ENCODE data around the gene SMIM44. TPM values are rescaled to one million over a fixed set of nuclear protein-coding genes. Genes with fewer than 3 reads are reported as not detected.

Gene SMIM44
- polyA plus RNA-seq, 6 donors from 2014 or later = not detected

DNA sequence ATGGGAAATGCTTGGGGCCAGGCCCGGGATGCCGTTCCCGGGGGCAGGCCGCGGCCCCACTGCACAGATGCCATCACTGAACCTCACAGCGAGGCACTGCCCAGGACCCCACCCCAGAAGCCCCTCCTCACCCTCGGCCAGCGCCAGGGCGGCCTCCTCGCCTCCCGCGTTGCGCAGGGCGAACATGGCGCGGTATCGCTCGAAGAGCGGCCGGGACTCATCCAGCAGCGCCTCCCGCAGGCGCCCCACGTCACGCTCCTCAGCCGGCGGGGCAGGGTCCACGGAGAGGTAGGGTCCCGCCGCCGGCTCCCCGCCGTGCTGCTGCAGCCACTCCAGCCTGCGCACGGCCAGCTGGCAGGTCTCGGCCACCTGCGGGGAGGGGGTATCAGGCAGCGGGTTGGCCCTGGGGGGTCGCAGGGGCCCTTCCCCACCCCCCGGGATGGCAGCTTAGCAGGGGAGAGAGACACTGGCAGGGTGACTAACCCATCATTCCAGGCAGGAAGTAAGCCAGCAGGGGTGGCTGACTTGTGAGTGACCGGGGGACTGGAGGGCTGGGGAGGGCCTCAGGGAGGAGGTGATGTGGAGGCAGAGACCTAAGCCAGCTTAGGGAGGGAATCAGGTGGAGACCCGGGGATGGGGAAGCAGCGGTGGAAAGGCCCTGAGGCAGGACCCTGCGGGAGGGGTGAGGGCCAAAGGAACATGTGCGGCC, 9.0 kb upstream of the SMIM44 start:
- DNase-seq (no peak), ATAC-seq (ENCODE audit: low read depth in 2 of 2) (no peak)
- H3K27ac Mint-ChIP-seq = peak overlapping the region in 1 of 6 donors; percentile 72
- no peaks in the 10 kb centered on the region for H3K27me3 Mint-ChIP-seq
- H3K36me3 Mint-ChIP-seq = peaks cover 0 to 6% of the 10 kb centered on the region in 2 donors
- H3K9me3 Mint-ChIP-seq = no peaks in the 10 kb centered on the region
- peaks cover 0 to 6% (median 4%) of the 10 kb centered on the region in 3 donors for H3K4me1 Mint-ChIP-seq
- no peak overlapping the region for H3K4me3 Mint-ChIP-seq

DNA sequence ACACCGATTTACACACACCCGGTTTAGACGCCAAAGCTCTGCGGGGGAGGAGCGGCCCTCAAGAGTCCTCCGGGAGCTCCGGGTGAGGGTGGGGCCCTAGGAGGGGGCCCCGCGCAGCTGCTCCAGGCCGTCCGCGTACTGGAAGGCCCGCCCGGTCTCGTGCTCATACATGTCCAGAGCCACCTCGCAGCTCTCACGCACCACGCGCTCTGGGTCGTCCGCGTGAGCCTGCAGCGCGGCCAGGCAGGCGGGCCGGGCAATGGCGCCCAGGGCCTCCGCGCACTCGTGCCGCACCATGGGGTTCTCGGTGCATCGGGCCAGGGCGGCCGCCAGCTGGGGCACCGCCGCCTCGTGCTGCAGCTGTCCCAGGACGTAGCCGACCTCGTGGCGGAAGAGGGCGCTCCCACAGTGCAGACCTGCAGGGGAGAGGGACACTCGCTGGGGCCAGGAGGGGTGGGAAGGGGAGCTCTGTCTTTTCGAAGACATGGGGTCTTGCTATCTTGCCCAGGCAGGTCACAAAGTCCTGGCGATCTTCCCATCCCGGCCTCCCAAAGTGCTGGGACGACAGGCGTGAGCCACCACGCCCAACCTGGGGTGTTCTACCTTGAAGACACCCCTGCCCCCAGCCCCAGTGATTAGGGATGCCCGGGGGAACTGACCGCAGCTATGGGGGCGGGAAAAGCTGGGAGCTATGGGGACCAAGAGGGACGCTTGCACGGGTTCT, 8.3 kb upstream of the SMIM44 start:
- Mint-ChIP-seq H3K36me3 (peaks cover 0 to 6% of the 10 kb centered on the region in 2 donors), H3K4me3 (peak overlapping the region in 1 of 8 donors; percentile 42)
- no peak for ATAC-seq (ENCODE audit: low read depth in 2 of 2)

DNA sequence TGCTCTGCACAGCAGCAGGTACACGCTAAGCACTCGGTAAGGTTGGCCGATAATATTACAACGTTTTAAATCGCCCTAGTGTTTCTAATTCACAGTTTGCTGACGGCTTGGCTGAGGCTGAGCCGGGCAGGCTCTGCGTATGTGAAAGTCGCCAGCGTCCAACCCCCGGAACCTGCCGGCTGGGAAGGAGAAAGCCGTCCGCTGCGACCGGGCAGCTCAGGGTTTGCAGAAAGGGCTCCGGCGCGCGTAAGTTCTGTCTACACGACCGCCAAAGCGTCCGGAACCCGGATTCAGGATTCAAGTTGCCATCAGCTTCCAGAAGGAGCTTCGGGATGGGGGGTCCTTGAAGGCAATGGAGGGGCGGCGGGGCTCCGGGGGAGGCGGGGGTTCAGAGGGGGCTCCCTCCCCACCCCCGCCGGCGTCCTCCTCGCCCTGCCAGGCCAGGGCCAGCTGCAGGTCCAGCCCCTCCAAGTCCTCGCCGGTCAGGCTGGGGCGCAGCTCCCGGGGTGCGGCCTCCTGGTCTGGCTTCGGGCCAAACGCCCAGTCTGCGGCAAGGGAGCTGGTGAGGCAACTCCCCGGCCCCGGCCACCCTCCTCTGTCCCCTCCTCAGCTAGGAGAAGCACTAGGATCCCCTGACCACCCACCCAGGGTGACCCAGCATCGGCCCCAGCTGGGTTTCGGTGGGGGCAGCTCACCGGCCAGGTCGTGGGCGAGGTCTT, 575 bp downstream of the SMIM44 start:
- no peak overlapping the region for H3K27ac Mint-ChIP-seq

More for the DNA sequence above, 8.3 kb upstream of the SMIM44 start:
- no peaks in the 10 kb centered on the region for H3K9me3 Mint-ChIP-seq
- no peak for DNase-seq
- H3K27ac Mint-ChIP-seq = no peak overlapping the region
- peaks cover 0 to 4% (median 2%) of the 10 kb centered on the region in 3 donors for H3K4me1 Mint-ChIP-seq
- no peaks in the 10 kb centered on the region for H3K27me3 Mint-ChIP-seq

DNA sequence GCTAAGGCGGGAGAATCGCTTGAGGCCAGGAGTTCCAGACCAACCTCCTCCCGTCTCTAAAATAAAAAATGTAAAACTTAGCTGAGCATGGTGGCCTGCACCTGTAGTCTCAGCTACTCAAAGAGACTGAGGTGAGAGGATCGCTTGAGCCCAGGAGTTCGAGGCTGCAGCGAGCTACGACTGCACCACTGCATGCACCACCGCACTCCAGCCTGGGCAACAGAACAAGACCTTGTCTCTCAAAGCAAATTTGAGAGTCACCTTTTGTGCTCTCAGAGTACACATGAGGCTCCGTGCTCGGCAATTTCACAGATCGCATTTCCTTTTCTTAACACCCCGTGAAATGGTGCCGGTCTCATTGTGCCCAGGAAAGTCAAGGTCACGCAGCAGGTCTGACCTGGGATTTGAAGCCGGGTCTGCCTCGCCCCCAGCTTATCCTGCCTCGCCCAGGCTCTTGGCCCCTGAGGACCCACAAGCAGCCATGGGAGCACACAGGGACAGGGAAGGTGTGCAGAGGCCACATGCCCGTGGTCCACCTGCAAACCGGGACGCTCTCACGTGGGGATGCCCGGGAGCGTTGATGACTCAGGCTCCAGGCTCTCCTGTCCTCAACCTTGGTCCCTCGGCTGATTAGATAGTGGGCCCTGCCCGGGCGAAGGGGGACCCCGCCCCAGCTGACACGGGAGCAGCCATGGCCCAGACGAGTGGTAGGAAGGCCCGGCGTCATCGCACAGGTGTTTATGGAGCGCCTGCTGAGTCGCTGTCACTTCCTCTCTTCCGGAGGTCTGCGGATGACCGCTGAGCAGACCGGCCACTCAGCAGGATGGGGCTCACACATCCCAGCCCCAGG, 1.8 kb downstream of the SMIM44 start:
- peaks cover 24 to 30% (median 26%) of the 10 kb centered on the region in 3 donors for H3K4me1 Mint-ChIP-seq
- H3K27ac Mint-ChIP-seq = no peak overlapping the region
- peaks cover 0 to 18% (median 14%) of the 10 kb centered on the region in 3 donors for H3K27me3 Mint-ChIP-seq
- peak overlapping the region in 1 of 8 donors; percentile 60 for H3K4me3 Mint-ChIP-seq
- peaks cover 0 to 9% of the 10 kb centered on the region in 2 donors for H3K36me3 Mint-ChIP-seq
- H3K9me3 Mint-ChIP-seq = peaks cover 0 to 5% (median 0%) of the 10 kb centered on the region in 7 donors
- DNase-seq = no peak
- ATAC-seq (ENCODE audit: low read depth in 2 of 2) = no peak

More for the DNA sequence above, 575 bp downstream of the SMIM44 start:
- peaks cover 24 to 30% (median 26%) of the 10 kb centered on the region in 3 donors for H3K4me1 Mint-ChIP-seq
- DNase-seq (no peak), ATAC-seq (ENCODE audit: low read depth in 2 of 2) (no peak)
- peaks cover 0 to 5% (median 0%) of the 10 kb centered on the region in 7 donors for H3K9me3 Mint-ChIP-seq
- peaks cover 0 to 9% of the 10 kb centered on the region in 2 donors for H3K36me3 Mint-ChIP-seq
- peaks cover 0 to 18% (median 14%) of the 10 kb centered on the region in 3 donors for H3K27me3 Mint-ChIP-seq
- peak overlapping the region in 1 of 8 donors; percentile 6 for H3K4me3 Mint-ChIP-seq

DNA sequence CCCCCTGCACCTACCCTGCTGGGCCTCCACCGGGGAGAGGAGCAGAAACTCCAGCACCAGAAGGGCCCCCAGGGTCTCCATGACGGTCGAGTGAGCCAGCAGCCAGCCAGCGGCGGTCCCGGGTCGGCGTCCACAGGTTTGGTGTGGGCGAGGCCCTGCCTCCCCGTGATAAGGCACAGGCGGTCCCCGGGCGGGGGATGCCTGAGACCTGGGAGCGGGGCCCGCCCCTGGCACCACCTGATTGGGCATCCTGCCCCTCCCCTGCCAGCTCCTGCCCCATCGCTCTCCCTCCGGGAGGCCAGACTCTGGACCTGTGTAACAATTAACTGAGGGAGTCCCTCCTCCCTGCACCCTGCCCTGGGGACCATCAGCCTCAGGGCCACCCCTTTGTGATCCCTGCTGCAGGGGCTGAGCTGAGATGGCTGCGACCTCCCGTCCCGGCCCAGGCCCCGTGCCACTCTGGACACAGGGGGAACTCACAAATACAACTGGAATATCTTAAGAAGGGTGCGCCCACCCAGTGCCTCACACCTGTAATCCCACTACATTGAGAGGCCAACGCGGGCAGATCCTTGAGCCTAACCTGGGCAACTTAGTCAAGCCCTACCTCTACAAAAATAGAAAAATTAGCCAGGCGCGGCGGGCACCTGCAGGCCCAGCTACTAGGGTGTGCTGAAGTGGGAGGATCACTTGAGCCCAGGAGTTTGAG, 2.7 kb downstream of the SMIM44 start, which contains the start of gene SMIM24:
Gene SMIM24, minus strand, starts transcription at position 143 of the 709 bp plus-strand sequence. Its CDS starts 62 bp downstream, at position 81.
- peaks cover 0 to 9% of the 10 kb centered on the region in 2 donors for H3K36me3 Mint-ChIP-seq
- peaks cover 24 to 30% (median 26%) of the 10 kb centered on the region in 3 donors for H3K4me1 Mint-ChIP-seq
- no peak for ATAC-seq (ENCODE audit: low read depth in 2 of 2)
- DNase-seq = no peak
- peaks cover 0 to 18% (median 14%) of the 10 kb centered on the region in 3 donors for H3K27me3 Mint-ChIP-seq
- H3K9me3 Mint-ChIP-seq = peaks cover 0 to 5% (median 0%) of the 10 kb centered on the region in 7 donors
- H3K4me3 Mint-ChIP-seq = peak within 1 kb of the TSS in 7 of 8 donors; percentile 2 to 70 (median 42)
- peak within 1 kb of the TSS in 3 of 6 donors; percentile 36 to 90 (median 54) for H3K27ac Mint-ChIP-seq

DNA sequence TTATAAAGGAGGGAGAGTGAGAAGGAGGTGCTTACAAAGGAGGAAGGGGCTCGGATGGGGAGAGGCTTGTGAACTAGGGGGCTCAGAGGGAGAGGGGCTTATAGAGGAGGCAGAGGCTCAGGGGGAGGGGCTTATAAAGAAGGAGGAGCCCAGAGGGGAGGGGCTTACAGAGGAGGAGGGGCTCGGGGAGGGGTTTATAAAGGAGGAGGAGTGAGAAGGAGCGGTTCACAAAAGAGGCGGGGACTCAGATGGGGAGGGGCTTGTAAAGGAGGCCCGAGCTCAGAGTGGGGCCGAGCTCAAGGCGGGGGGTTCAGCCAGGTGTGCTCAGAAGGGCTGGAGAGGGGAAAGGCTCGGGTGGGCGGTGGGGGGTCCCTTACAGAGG, 3.4 kb downstream of the SMIM44 start:
- DNase-seq (no peak), ATAC-seq (ENCODE audit: low read depth in 2 of 2) (peak; percentile 9 to 38)
- Mint-ChIP-seq H3K4me1 (peaks cover 24 to 26% (median 24%) of the 10 kb centered on the region in 3 donors), H3K27me3 (peaks cover 0 to 13% (median 10%) of the 10 kb centered on the region in 3 donors), H3K4me3 (peak overlapping the region in 4 of 8 donors; percentile 2 to 70 (median 48)), H3K36me3 (peaks cover 0 to 9% of the 10 kb centered on the region in 2 donors), H3K9me3 (peaks cover 0 to 5% (median 0%) of the 10 kb centered on the region in 7 donors), H3K27ac (peak overlapping the region in 2 of 6 donors; percentile 54 to 63)

DNA sequence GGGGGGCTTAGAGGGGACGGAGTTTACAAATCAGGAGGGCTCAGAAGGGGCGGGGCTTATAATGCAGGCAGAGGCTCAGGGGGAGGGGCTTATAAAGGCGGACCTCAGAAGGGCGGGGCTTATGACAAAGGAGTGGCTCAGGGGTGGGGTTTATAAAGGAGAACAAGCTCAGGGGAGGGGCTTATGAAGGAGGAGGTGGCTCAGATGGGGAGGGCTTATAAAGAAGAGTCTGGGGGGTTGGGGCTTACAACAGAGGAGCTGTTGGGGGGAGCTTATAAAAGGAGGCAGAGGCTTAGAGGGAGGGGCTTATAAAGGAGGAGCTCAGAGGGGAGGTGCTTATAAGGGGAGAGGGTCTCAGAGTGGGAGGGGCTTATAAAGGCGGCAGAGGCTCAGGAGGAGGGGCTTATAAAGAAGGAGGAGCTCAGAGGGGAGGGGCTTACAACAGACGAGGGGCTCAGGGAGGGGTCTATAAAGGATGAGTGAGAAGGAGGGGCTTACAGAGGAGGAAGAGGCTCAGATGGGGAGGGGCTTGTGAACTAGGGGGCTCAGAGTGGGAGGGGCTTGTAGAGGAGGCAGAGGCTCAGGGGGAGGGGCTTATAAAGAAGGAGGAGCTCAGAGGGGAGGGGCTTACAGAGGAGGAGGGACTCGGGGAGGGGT, 3.9 kb downstream of the SMIM44 start:
- H3K36me3 Mint-ChIP-seq = peaks cover 0 to 9% of the 10 kb centered on the region in 2 donors
- H3K4me1 Mint-ChIP-seq = peaks cover 22 to 24% (median 22%) of the 10 kb centered on the region in 3 donors
- ATAC-seq (ENCODE audit: low read depth in 2 of 2) = peak; percentile 88 to 89
- H3K9me3 Mint-ChIP-seq = peaks cover 0 to 5% (median 0%) of the 10 kb centered on the region in 7 donors
- peak; percentile 68 for DNase-seq
- peak overlapping the region in 2 of 6 donors; percentile 36 to 90 for H3K27ac Mint-ChIP-seq
- H3K27me3 Mint-ChIP-seq = peaks cover 0 to 10% (median 9%) of the 10 kb centered on the region in 3 donors
- peak overlapping the region; percentile 7 to 87 (median 75) for H3K4me3 Mint-ChIP-seq

DNA sequence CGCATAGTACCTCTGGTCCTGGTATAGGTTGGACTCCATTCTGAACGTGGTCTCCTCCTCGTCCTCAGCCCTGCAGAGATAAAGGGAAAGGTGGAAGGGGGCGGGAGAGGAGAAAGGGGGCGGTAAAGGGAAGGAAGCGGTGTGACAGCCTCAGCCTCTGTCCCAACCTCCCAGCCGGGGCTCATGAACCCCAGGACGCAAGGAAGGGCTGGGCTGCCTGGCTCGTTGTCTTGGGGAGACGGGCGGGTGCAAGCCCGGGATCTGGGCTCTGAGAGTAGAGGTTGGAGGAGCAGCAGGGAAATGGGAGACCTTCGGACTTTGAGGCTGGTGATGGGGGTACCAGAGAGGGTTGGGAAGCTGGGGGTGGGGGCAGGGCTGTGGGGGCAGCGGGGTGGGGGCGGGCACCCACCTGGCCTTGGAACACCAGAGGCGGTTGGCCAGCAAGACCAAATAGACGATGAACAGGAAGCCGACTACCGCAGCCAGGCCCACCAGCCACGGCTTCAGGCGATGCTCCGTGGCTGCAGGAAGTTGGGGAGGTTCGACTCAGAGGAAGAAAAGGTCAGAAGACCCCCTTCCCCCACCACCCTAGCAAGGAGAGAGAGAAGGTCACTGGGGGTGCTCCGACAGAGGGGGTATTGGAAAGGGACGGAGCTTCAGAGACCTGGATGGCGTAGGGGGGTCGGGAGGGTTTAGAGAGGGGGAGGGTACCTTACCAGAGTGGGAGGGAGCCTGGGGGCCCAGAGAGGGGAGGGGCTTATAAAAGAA, 4.6 kb downstream of the SMIM44 start:
- Mint-ChIP-seq H3K27me3 (peaks cover 0 to 10% (median 9%) of the 10 kb centered on the region in 3 donors), H3K36me3 (peaks cover 0 to 9% of the 10 kb centered on the region in 2 donors), H3K4me1 (peaks cover 22 to 24% (median 22%) of the 10 kb centered on the region in 3 donors), H3K9me3 (peaks cover 0 to 5% (median 0%) of the 10 kb centered on the region in 7 donors), H3K27ac (peak overlapping the region in 2 of 6 donors; percentile 44 to 90), H3K4me3 (peak overlapping the region; percentile 7 to 87 (median 82))
- DNase-seq = peak; percentile 19
- peak; percentile 4 to 16 for ATAC-seq (ENCODE audit: low read depth in 2 of 2)

DNA sequence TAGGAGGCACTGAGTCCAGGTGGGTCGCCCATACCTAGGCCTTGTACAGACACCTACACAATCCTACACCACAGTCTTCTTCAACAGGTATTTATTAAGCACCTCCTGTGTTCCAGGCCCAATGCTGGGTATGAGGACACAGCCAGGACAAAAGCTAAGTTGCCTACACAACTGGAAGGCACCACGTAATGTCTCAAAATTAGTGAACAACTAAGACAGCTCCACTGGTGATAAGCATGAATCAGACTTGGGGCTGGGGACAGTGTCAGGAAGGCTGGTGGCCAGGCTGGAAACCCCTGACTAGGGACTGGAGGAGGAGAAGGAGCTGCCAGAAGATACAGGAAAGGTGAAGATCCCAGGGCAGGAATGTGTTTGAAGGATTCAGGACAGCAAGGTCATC, 5.3 kb downstream of the SMIM44 start:
- no peak for ATAC-seq (ENCODE audit: low read depth in 2 of 2)
- H3K9me3 Mint-ChIP-seq = peaks cover 0 to 5% (median 0%) of the 10 kb centered on the region in 7 donors
- peaks cover 22 to 24% (median 22%) of the 10 kb centered on the region in 3 donors for H3K4me1 Mint-ChIP-seq
- H3K27ac Mint-ChIP-seq = peak overlapping the region in 3 of 6 donors; percentile 22 to 78 (median 44)
- peak overlapping the region in 5 of 8 donors; percentile 59 to 81 (median 70) for H3K4me3 Mint-ChIP-seq
- no peak for DNase-seq
- H3K27me3 Mint-ChIP-seq = peaks cover 0 to 10% (median 9%) of the 10 kb centered on the region in 3 donors
- H3K36me3 Mint-ChIP-seq = peaks cover 0 to 9% of the 10 kb centered on the region in 2 donors

DNA sequence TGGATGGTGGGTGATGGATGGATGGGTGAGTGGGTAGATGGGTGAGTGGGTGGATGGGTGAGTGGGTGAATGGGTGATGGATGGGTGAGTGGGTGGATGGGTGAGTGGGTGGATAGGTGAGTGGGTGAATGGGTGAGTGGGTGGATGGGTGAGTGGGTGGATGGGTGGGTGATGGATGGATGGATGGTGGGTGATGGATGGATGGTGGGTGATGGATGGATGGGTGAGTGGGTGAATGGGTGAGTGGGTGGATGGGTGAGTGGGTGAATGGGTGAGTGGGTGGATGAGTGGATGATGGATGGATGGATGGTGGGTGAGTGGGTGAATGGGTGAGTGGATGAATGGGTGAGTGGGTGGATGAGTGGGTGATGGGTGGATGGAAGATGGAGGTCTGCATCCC, 5.7 kb downstream of the SMIM44 start:
- Mint-ChIP-seq H3K27me3 (peaks cover 0 to 10% (median 9%) of the 10 kb centered on the region in 3 donors), H3K36me3 (peaks cover 0 to 9% of the 10 kb centered on the region in 2 donors), H3K27ac (no peak overlapping the region), H3K9me3 (peaks cover 0 to 5% (median 0%) of the 10 kb centered on the region in 7 donors), H3K4me3 (no peak overlapping the region), H3K4me1 (peaks cover 22 to 24% (median 22%) of the 10 kb centered on the region in 3 donors)
- DNase-seq (no peak), ATAC-seq (ENCODE audit: low read depth in 2 of 2) (no peak)

All from naive B cell (primary cell).